SK-N-SH (cell line): Measurements from ENCODE around the gene JAML. TPM values are rescaled to one million over a fixed set of nuclear protein-coding genes. Genes with fewer than 3 reads are reported as not detected.

ENCODE experiments used
- CTCF ChIA-PET: fragments of 300-600, 350-600 bp; formaldehyde crosslinking; extraction: SDS; loops from one replicate; lab custom pipeline; 2021; lab: Yijun Ruan, JAX
- POLR2A ChIA-PET: fragments of 350-600 bp; sonication (Branson Sonifier 250); formaldehyde crosslinking; extraction: SDS; loops from one replicate; lab custom pipeline; 2020; ENCODE audit warnings: antibody characterized with exemption, inconsistent platforms; lab: Yijun Ruan, JAX
- DNase-seq: peaks from one replicate; pipeline ENCODE4 v3.0.0; 2012
- H2AFZ ChIP-seq: fragments of 200-600 bp; sonication (generic); 2 replicates; pipeline ENCODE4 v1.8.1; 2016; ENCODE audit warnings: antibody characterized with exemption, mild to moderate bottlenecking, low read depth
- H3F3A ChIP-seq: fragments of 200-600 bp; sonication (generic); replicated peaks from 2 replicates; pipeline ENCODE3; 2016; ENCODE audit warnings: antibody characterized with exemption, mild to moderate bottlenecking; ENCODE audit not compliant: insufficient read depth
- H3K27ac ChIP-seq, 2 experiments: fragments of 200-500 bp in 1 of 2; fragments of 200-600 bp in 1 of 2; sonication (Bioruptor generic) in 1 of 2; sonication (generic), shearing (Covaris generic) in 1 of 2; 2 replicates each; pipeline versions ENCODE4 v1.5.1 to v1.6.1; 2014 to 2016; ENCODE audit warnings: low read depth in 2 of 2, inconsistent platforms in 1 of 2, low read length in 1 of 2, mild to moderate bottlenecking in 1 of 2, mixed read lengths in 1 of 2
- H3K27me3 ChIP-seq: fragments of 200-600 bp; sonication (generic), shearing (Covaris generic); 2 replicates; pipeline ENCODE4 v1.6.1; 2016; ENCODE audit warnings: mixed run types; ENCODE audit not compliant: insufficient read depth
- H3K36me3 ChIP-seq, 2 experiments: fragments of 200-500 bp in 1 of 2; fragments of 200-600 bp in 1 of 2; sonication (Bioruptor generic) in 1 of 2; sonication (generic) in 1 of 2; replicated peaks in 1 of 2; 2 replicates each; pipeline versions ENCODE3 to v1.5.1; 2014 to 2016; ENCODE audit warnings: low read length in 1 of 2, mild to moderate bottlenecking in 1 of 2; ENCODE audit not compliant: insufficient read depth in 2 of 2, control insufficient read depth in 1 of 2
- H3K4me1 ChIP-seq, 2 experiments: fragments of 200-500 bp in 1 of 2; fragments of 200-600 bp in 1 of 2; sonication (Bioruptor generic) in 1 of 2; sonication (generic), shearing (Covaris generic) in 1 of 2; 2 replicates each; pipeline versions ENCODE4 v1.5.1 to v1.6.1; 2014 to 2016; ENCODE audit warnings: low read depth in 1 of 2, low read length in 1 of 2, mixed run types in 1 of 2; ENCODE audit not compliant: insufficient read depth in 2 of 2, control insufficient read depth in 1 of 2
- H3K4me2 ChIP-seq: fragments of 200-600 bp; sonication (generic), shearing (Covaris generic); 2 replicates; pipeline ENCODE4 v1.6.1; 2017; ENCODE audit warnings: mixed run types
- H3K4me3 ChIP-seq, 2 experiments: fragments of 200-500 bp in 1 of 2; fragments of 200-600 bp in 1 of 2; sonication (Bioruptor generic) in 1 of 2; sonication (generic), shearing (Covaris generic) in 1 of 2; 2 replicates each; pipeline versions ENCODE4 v1.5.1 to v1.8.1; 2014 to 2016; ENCODE audit warnings: low read depth in 2 of 2, inconsistent platforms in 1 of 2, low read length in 1 of 2, mild to moderate bottlenecking in 1 of 2, mixed read lengths in 1 of 2, moderate library complexity in 1 of 2
- H3K79me2 ChIP-seq: fragments of 200-600 bp; sonication (generic); 2 replicates; pipeline ENCODE4 v1.8.1; 2017; ENCODE audit warnings: mild to moderate bottlenecking; ENCODE audit not compliant: insufficient read depth
- H3K9ac ChIP-seq: fragments of 200-600 bp; sonication (generic); 2 replicates; pipeline ENCODE4 v1.6.1; 2017; ENCODE audit warnings: mixed run types
- H3K9me2 ChIP-seq: fragments of 200-600 bp; sonication (generic); 2 replicates; pipeline ENCODE4 v1.6.1; 2017; ENCODE audit warnings: mixed run types
- H3K9me3 ChIP-seq: fragments of 200-600 bp; sonication (generic); 2 replicates; pipeline ENCODE4 v1.6.1; 2017; ENCODE audit warnings: mixed run types, mild to moderate bottlenecking, moderate library complexity
- H4K20me1 ChIP-seq: fragments of 200-600 bp; sonication (generic); 2 replicates; pipeline ENCODE4 v1.6.1; 2017; ENCODE audit warnings: mild to moderate bottlenecking, mixed run types; ENCODE audit not compliant: insufficient read depth
- CHD2 ChIP-seq: fragments of 150-350 bp; IDR thresholded peaks from 2 replicates; pipeline ENCODE4 v1.6.1; 2018; ENCODE audit warnings: low read length; ENCODE audit not compliant: partially characterized antibody
- ELF1 ChIP-seq: IDR thresholded peaks from 2 replicates; pipeline ENCODE4 v1.4.0; 2012
- EP300 ChIP-seq, 2 experiments: IDR thresholded peaks; 2 replicates each; pipeline versions ENCODE4 v1.4.0 to v1.6.1; 2012; ENCODE audit warnings: borderline replicate concordance in 1 of 2, low read depth in 1 of 2, low read length in 1 of 2
- JUND ChIP-seq: IDR thresholded peaks from 2 replicates; pipeline ENCODE4 v1.4.0; 2012
- MAX ChIP-seq: IDR thresholded peaks from 2 replicates; pipeline ENCODE4 v1.4.0; 2012; ENCODE audit warnings: low read depth
- MEF2A ChIP-seq: IDR thresholded peaks from 2 replicates; pipeline ENCODE4 v1.4.0; 2012; ENCODE audit warnings: low read depth, borderline replicate concordance
- MXI1 ChIP-seq: IDR thresholded peaks from 2 replicates; pipeline ENCODE4 v1.6.1; 2012; ENCODE audit warnings: mild to moderate bottlenecking, low read depth, low read length, improper control_type of control experiment
- NFIC ChIP-seq: IDR thresholded peaks from 2 replicates; pipeline ENCODE4 v1.4.0; 2012; ENCODE audit warnings: borderline replicate concordance
- POLR2AphosphoS5 ChIP-seq: IDR thresholded peaks from 2 replicates; pipeline ENCODE4 v1.6.1; 2012; ENCODE audit warnings: low read depth, low read length
- RAD21 ChIP-seq: IDR thresholded peaks from 2 replicates; pipeline ENCODE4 v1.6.1; 2012; ENCODE audit warnings: mild to moderate bottlenecking, low read length
- RFX5 ChIP-seq: IDR thresholded peaks from 2 replicates; pipeline ENCODE4 v1.6.1; 2012; ENCODE audit warnings: mild to moderate bottlenecking, improper control_type of control experiment, low read length
- SMC3 ChIP-seq: IDR thresholded peaks from 2 replicates; pipeline ENCODE4 v1.6.1; 2012; ENCODE audit warnings: low read depth, low read length, improper control_type of control experiment
- TAF1 ChIP-seq: IDR thresholded peaks from 2 replicates; pipeline ENCODE4 v1.6.1; 2012; ENCODE audit warnings: low read depth, mild to moderate bottlenecking, low read length, moderate library complexity, borderline replicate concordance
- TCF12 ChIP-seq: IDR thresholded peaks from 2 replicates; pipeline ENCODE4 v1.4.0; 2012
- TEAD4 ChIP-seq: IDR thresholded peaks from 2 replicates; pipeline ENCODE4 v1.4.0; 2012; ENCODE audit warnings: mild to moderate bottlenecking, borderline replicate concordance; ENCODE audit not compliant: insufficient read depth
- USF1 ChIP-seq: IDR thresholded peaks from 2 replicates; pipeline ENCODE4 v1.4.0; 2012; ENCODE audit warnings: low read depth, borderline replicate concordance
- USF2 ChIP-seq: fragments of 150-350 bp; IDR thresholded peaks from 2 replicates; pipeline ENCODE4 v1.6.1; 2017; ENCODE audit warnings: antibody characterized with exemption, low read length, low read depth, borderline replicate concordance
- YY1 ChIP-seq: IDR thresholded peaks from 2 replicates; pipeline ENCODE4 v1.4.0; 2012; ENCODE audit warnings: low read depth, mild to moderate bottlenecking
- WGBS: methylation state at CpG from one replicate; pipeline ENCODE4 v1.1.6; 2017; ENCODE audit warnings: low lambda C conversion rate; 5-methylcytosine and 5-hydroxymethylcytosine counted together
- polyA plus RNA-seq, 3 experiments: library from polyadenylated mRNA; depleted of rRNA; stranded (reverse); fragments of >200 nt; gene quantifications; 2 replicates each; pipeline ENCODE4 v1.2.3, GENCODE V29; 2012

Gene JAML
- polyA plus RNA-seq, 1 of the 3 experiments (the other 2 are of a cell fraction): not detected

DNA sequence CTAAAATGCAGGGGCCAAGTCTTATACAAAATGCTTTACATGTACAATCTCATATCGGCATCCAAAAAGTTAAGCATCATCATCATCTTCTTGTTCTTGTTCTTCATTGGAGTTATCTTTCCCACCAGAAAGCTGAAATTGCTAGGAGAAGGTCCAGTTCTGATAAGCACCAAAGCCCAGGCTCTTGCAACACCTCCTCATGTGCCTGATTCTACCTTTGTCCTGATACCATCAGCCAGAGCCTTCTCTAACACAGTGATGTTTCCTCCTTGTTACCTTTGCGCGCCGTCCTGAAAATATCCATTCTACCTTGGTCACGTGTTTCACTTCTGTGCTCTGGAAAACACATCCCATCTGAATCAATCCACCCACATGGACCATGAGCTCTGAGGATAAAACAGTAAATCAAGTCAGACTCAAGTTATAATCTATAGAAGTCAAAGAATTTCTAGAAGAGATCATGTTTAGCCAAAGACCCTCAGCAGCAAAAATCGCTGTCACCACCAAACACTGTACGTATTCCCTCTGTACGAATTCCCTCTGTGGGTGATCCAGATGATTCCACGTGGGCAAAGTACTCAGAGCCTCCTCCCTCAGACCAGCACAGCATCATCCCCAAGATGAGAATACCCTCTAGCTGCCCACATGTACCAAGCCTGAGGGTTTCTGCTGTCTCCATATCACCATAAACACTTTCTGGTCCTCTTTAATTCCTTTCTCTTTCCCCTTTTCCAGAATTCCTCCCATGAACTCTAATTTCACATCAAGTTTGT is 19.0 kb downstream of the JAML start:
- WGBS: 38% methylated on average over 9 of the region's 9 CpGs
- POLR2A ChIA-PET: no interaction called here
- H3F3A ChIP-seq: no peaks in the 10 kb centered on the region
- no peak for DNase-seq
- no peaks in the 10 kb centered on the region for H3K9me3 ChIP-seq
- no peak overlapping the region for H3K4me3 ChIP-seq
- H3K79me2 ChIP-seq: no peaks in the 10 kb centered on the region
- CTCF ChIA-PET: no interaction called here
- H3K27me3 ChIP-seq: peaks cover 31% of the 10 kb centered on the region; the same call in 1 of the 2 replicates
- H3K9ac ChIP-seq: no peak overlapping the region
- no peak overlapping the region for H3K4me2 ChIP-seq
- H3K27ac ChIP-seq: no peak overlapping the region
- H2AFZ ChIP-seq: no peak overlapping the region
- H3K36me3 ChIP-seq: no peaks in the 10 kb centered on the region
- TF ChIP-seq MEF2A (no peak), TAF1 (no peak), TEAD4 (no peak), TCF12 (no peak), RAD21 (no peak), MXI1 (no peak), CHD2 (no peak), USF1 (no peak), SMC3 (no peak), MAX (no peak), EP300 (IDR thresholded peaks at IDR 0.05; ENCODE audit: borderline replicate concordance in 1 of 2, low read depth in 1 of 2, low read length in 1 of 2) (no peak), ELF1 (no peak), RFX5 (no peak), POLR2AphosphoS5 (no peak), NFIC (no peak), YY1 (no peak), USF2 (no peak), JUND (no peak)
- no peaks in the 10 kb centered on the region for H3K4me1 ChIP-seq
- H3K9me2 ChIP-seq: no peaks in the 10 kb centered on the region
- no peaks in the 10 kb centered on the region for H4K20me1 ChIP-seq
